HG03439 (cell line): ENCODE results near the gene PRM3.

Source experiments
- ATAC-seq: cut with Tn5 transposase; IDR thresholded peaks from one replicate; pipeline ENCODE4 v1.9.1; 2021; ENCODE audit warnings: mild to moderate bottlenecking, moderate library complexity; ENCODE audit not compliant: unreplicated experiment

The PRM3 gene

GRCh38 chr16:11283820-11284248 is 10.4 kb upstream of the PRM3 start:
- no peak for ATAC-seq

GRCh38 chr16:11280616-11281522 is 7.4 kb upstream of the PRM3 start, which contains the start of gene PRM1:
Gene PRM1 (minus strand): TSS chr16:11281330. CDS start chr16:11281238, 92 bp downstream.
- ATAC-seq, result no peak

- no peak for ATAC-seq
These were observed 5.5 kb upstream of the PRM3 start for GRCh38 chr16:11278681-11279628.

GRCh38 chr16:11277607-11278337 is 4.3 kb upstream of the PRM3 start:
- ATAC-seq, result no peak

- no peak for ATAC-seq
These were observed 3.6 kb upstream of the PRM3 start for GRCh38 chr16:11276896-11277593.

GRCh38 chr16:11276143-11276895 is 2.9 kb upstream of the PRM3 start, which contains the start of gene PRM2:
Gene PRM2 (minus strand): TSS chr16:11276480. CDS start chr16:11276370, 110 bp downstream.
- no peak for ATAC-seq

- no peak for ATAC-seq
These were observed 1.5 kb upstream of the PRM3 start for GRCh38 chr16:11274964-11275363.

- ATAC-seq, result no peak
These were observed 394 bp upstream of the PRM3 start for GRCh38 chr16:11273721-11274324.

- ATAC-seq, result no peak
These were observed 945 bp downstream of the PRM3 start for GRCh38 chr16:11272484-11272883.

- no peak for ATAC-seq
These were observed 1.8 kb downstream of the PRM3 start for GRCh38 chr16:11271610-11272009.

GRCh38 chr16:11270602-11271162 is 2.7 kb downstream of the PRM3 start:
- no peak for ATAC-seq

GRCh38 chr16:11268921-11269375 is 4.5 kb downstream of the PRM3 start, which contains the start of gene TNP2:
Gene TNP2 (minus strand): TSS chr16:11269325. CDS start chr16:11269262, 63 bp downstream.
- no peak for ATAC-seq

GRCh38 chr16:11265124-11265523 is 8.3 kb downstream of the PRM3 start:
- ATAC-seq, result no peak

- no peak for ATAC-seq
These were observed 9.1 kb downstream of the PRM3 start for GRCh38 chr16:11264155-11264832.

- no peak for ATAC-seq
These were observed 9.7 kb downstream of the PRM3 start for GRCh38 chr16:11263737-11264136.

- ATAC-seq, result no peak
These were observed 10.5 kb downstream of the PRM3 start for GRCh38 chr16:11262915-11263314.

GRCh38 chr16:11260596-11260966 is 12.8 kb downstream of the PRM3 start:
- no peak for ATAC-seq
